T47D (cell line): ENCODE measurements around the gene CHURC1.

Experiments
- DNase-seq, 2 experiments: peaks; one replicate each; pipeline versions ENCODE4 v3.0.0 to v3.0.0-alpha.2; 2011 to 2012; ENCODE audit warnings: low read depth in 1 of 2, low spot score in 1 of 2
- JUND ChIP-seq: IDR thresholded peaks from 2 replicates; pipeline ENCODE4 v1.6.1; 2012; ENCODE audit warnings: low read depth
- in situ Hi-C: cut with HindIII; loops from 2 replicates; pipeline ENCODE4 v1.10.0; 2016; ENCODE audit warnings: low sequenced_read_pairs, low pct_unique_long_range_greater_than_20kb

CHURC1 gene

GRCh38 chr14:64947710-64948611 is 33.7 kb downstream of the CHURC1 start:
- no peak for DNase-seq
- TF ChIP-seq JUND = no peak
- in situ Hi-C loops = no loop called here

- DNase-seq = no peak
- in situ Hi-C loops = no loop called here
- TF ChIP-seq JUND = no peak
Measured at GRCh38 chr14:64948612-64949210, 34.5 kb downstream of the CHURC1 start.

- TF ChIP-seq JUND = no peak
- in situ Hi-C loops = no loop called here
- DNase-seq = no peak
Measured at GRCh38 chr14:64950889-64951288, 36.6 kb downstream of the CHURC1 start.

DNA sequence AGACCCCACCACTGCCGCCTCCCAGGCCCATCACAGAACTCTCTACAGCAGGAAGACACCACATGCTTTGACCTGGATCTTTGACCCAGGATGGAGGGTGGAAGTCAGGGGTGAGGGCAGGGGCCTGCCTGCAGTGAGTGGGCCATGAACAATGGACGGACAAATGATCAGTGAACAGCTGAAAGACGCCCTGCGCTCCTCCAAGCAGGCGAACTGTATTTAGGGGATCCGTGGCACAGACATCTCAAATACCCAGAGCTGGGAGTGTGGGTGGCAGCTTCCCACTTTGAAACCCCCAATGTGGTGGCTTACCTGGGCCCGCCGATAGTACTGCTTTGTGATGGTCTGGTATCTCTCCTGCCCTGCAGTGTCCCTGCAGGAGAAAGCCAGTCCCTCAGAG is 37.0 kb downstream of the CHURC1 start:
- in situ Hi-C loops = no loop called here
- no peak for TF ChIP-seq JUND
- DNase-seq = no peak

DNA sequence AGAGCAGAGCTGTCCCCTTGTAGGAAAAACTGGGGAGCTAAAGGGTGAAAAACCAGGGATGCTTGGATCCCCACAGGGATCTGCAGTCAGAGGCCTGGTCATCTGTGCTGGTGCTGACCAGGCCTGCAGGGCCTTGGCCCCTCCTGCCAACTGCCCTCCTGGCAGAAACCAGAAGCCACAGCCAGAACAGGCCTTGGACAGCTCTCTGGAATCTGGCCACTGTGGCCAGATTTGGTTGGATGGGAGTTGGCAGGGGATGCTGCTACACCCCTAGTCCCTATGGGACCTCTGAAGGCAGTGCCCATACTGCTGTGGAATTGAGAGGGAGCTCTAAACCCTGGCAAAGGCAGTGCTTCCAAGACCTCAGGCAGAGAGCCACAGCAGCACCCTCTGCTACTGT is 37.5 kb downstream of the CHURC1 start:
- DNase-seq = no peak
- in situ Hi-C loops = no loop called here
- TF ChIP-seq JUND = no peak

DNA sequence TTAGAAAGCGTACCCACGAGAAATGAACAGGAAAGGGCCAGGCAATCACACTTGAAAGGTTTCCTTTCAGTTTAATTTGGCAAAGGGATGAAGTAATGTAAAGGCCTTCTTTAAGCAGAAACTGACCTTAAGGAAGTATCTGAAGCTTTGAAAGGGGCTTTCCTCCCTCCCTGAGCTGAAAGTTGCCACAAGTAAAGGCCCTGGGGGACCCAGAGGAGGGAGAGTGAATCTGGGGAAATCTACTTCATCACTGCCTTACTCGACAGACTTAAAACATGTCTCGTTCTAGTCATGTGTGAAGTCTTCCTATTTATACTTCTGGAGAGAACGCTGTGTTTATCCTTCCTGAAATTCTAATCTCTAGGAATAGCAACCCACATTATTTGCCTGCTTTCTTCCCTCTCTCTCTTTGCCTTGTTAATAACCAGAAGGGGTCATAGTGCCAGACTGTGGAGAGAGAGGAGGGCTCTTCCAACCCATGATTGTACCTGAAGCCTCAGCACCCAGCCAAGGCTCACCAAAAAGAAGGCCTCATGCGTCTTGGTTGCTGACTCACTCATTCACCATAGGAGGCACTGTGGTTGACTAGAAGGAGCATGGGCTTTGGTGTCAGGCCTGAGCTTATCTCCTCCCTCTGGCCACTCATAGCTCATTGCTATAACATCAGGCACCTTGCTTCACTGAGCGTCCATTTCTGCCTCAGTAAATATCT is 38.5 kb downstream of the CHURC1 start:
- no peak for TF ChIP-seq JUND
- in situ Hi-C loops = no loop called here
- DNase-seq = no peak

DNA sequence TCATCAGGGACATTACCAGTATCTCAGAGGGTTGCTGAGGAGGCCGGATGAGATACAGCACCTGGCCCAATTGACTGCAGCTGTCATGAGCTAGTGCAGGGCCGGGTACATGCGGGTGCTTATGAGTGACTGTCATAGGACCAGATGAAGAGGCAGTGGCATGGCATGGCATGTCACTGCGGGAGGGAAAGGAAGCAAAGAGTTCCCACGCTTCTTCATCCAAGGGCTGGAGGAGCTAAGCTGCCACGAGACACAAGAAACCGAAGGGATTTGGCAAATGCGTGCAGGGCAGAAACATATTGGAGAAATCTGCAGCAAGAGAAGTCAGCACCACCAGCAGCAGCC is 39.0 kb downstream of the CHURC1 start:
- TF ChIP-seq JUND = no peak
- DNase-seq = no peak
- in situ Hi-C loops = no loop called here

GRCh38 chr14:64953661-64954060 is 39.4 kb downstream of the CHURC1 start:
- no peak for DNase-seq
- no peak for TF ChIP-seq JUND
- in situ Hi-C loops = no loop called here

- no peak for DNase-seq
- no peak for TF ChIP-seq JUND
- in situ Hi-C loops = no loop called here
Measured at GRCh38 chr14:64954491-64955240, 40.4 kb downstream of the CHURC1 start.

- TF ChIP-seq JUND = no peak
- in situ Hi-C loops = no loop called here
- no peak for DNase-seq
Measured at GRCh38 chr14:64955297-64955696, 41.0 kb downstream of the CHURC1 start.

GRCh38 chr14:64956697-64957406 is 42.6 kb downstream of the CHURC1 start:
- in situ Hi-C loops = no loop called here
- no peak for DNase-seq
- no peak for TF ChIP-seq JUND

DNA sequence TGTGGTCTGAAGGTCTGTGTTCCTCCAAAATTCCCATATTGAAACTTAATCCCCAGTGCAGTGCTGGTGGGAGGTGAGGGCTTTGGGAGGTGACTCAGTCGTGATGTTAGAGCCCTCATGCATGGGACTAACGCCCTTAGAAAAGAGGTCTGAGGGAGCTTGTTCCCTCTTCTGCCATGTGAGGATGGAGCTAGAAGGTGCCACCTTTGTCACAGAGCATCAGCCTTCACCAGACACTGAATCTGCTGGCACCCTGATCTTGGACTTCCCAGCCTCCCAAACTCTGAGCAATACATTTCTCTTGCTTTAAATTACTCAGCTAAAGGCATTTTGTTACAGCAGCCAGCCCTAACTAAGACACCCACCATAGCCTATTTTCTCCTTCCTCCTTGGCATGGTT is 43.9 kb downstream of the CHURC1 start:
- no peak for DNase-seq
- in situ Hi-C loops = no loop called here
- no peak for TF ChIP-seq JUND
